ENCODE data around the gene REV3L.
"Not testable (repeated sequence)": the region's sequence is repeated elsewhere in the genome, so short reads cannot be mapped to it uniquely, and the experiment has no call there.

DNA sequence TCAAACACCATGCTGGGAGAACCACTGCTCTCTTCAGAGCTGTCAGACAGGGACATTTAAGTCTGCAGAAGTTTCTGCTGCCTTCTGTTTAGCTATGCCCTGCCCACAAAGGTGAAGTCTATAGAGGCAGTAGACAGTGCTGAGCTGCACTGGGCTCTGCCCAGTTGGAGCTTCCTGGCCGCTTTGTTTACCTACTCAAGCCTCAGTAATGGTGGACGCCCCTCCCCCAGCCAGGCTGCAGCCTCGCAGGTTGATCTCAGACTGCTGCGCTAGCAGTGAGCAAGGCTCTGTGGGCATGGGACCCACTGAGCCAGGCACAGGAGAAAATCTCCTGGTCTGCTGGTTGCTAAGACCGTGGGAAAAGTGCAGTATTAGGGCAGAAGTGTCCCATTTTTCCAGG, 24.2 kb upstream of the REV3L start:
- TF ChIP-seq EZH2 (IDR thresholded peaks at IDR 0.05; ENCODE audit: low read depth, low read length, severe bottlenecking); ZNF274 (IDR thresholded peaks at IDR 0.05; ENCODE audit: borderline replicate concordance, extremely low read depth, low read length); CEBPB (IDR thresholded peaks at IDR 0.05; ENCODE audit: low read depth, low read length); CTCF (IDR thresholded peaks at IDR 0.05; ENCODE audit: control extremely low read depth in 1 of 3, insufficient read depth in 1 of 3, low read depth in 1 of 3, low read length in 3 of 3); BACH1 (IDR thresholded peaks at IDR 0.05; ENCODE audit: low read length); MAFK (IDR thresholded peaks at IDR 0.05; ENCODE audit: low read depth, low read length); POLR2A (IDR thresholded peaks at IDR 0.05; ENCODE audit: control extremely low read depth in 1 of 2, low read depth in 2 of 2, low read length in 2 of 2): not testable (repeated sequence)

Data from H1 (cell line).